Lower leg skin (tissue), 3 donors: ENCODE results near the gene ATRN.

Experiments
- CTCF ChIP-seq, 3 donors: fragments of 450-650 bp; IDR thresholded peaks; one replicate each; pipeline ENCODE4 v1.5.1; 2016; ENCODE audit warnings: antibody characterized with exemption in 3 of 3, mild to moderate bottlenecking in 3 of 3, moderate library complexity in 2 of 3
- POLR2A ChIP-seq, 2 donors: fragments of 450-650 bp; IDR thresholded peaks; one replicate each; pipeline ENCODE4 v1.6.1; 2016 to 2017; ENCODE audit warnings: antibody characterized with exemption in 2 of 2, mild to moderate bottlenecking in 1 of 2, moderate library complexity in 1 of 2

GRCh38 chr20:3590164-3590563, 119.3 kb downstream of the ATRN start:
- TF ChIP-seq CTCF (IDR thresholded peaks at IDR 0.05) (no peak), POLR2A (IDR thresholded peaks at IDR 0.05) (no peak)
